SK-N-MC (cell line): ENCODE data around the gene SLC34A2.

Experiments
- DNase-seq: peaks from one replicate; pipeline ENCODE4 v3.0.0-alpha.2; 2011; ENCODE audit warnings: low read depth, low spot score
- H3K27ac ChIP-seq: fragments of 200-600 bp; sonication (generic); 2 replicates; pipeline ENCODE4 v1.5.1; 2016; ENCODE audit warnings: mixed run types
- H3K36me3 ChIP-seq: fragments of 200-600 bp; sonication (generic); 2 replicates; pipeline ENCODE4 v1.6.1; 2017; ENCODE audit warnings: antibody characterized with exemption, low read length, mixed read lengths; ENCODE audit not compliant: insufficient read depth
- H3K4me3 ChIP-seq: fragments of 200-600 bp; sonication (generic); 2 replicates; pipeline ENCODE4 v1.5.1; 2016
- H3K9ac ChIP-seq: fragments of 200-600 bp; sonication (generic); 2 replicates; pipeline ENCODE4 v1.8.0; 2017; ENCODE audit warnings: mixed run types, mixed read lengths; ENCODE audit not compliant: insufficient read length
- H3K9me3 ChIP-seq: fragments of 200-600 bp; sonication (generic); 2 replicates; pipeline ENCODE4 v1.6.1; 2017; ENCODE audit warnings: low read depth, mild to moderate bottlenecking, antibody characterized with exemption, low read length, moderate library complexity, mixed read lengths
- EZH2 ChIP-seq: fragments of 200-600 bp; sonication (generic); IDR thresholded peaks from one replicate; pipeline ENCODE4 v1.6.1; 2017; ENCODE audit warnings: antibody characterized with exemption
- FOXP2 ChIP-seq: optimal IDR thresholded peaks from 2 replicates; pipeline ENCODE3; 2011; ENCODE audit warnings: mild to moderate bottlenecking, moderate library complexity; ENCODE audit not compliant: insufficient read depth; ENCODE audit errors: extremely low read length, control extremely low read depth
- POLR2AphosphoS5 ChIP-seq: IDR thresholded peaks from 2 replicates; pipeline ENCODE4 v1.6.1; 2012; ENCODE audit warnings: mild to moderate bottlenecking, low read depth, low read length, borderline replicate concordance

The SLC34A2 gene

GRCh38 chr4:25632135-25632534, 23.5 kb upstream of the SLC34A2 start:
- DNase-seq, result no peak
- Histone ChIP-seq H3K27ac (no peak overlapping the region), H3K9ac (no peak overlapping the region), H3K9me3 (no peaks in the 10 kb centered on the region), H3K4me3 (no peak overlapping the region), H3K36me3 (no peaks in the 10 kb centered on the region)
- TF ChIP-seq EZH2 (no peak), POLR2AphosphoS5 (no peak)

- DNase-seq, result no peak
- no peaks in the 10 kb centered on the region for H3K9me3 ChIP-seq
- H3K4me3 ChIP-seq, result no peak overlapping the region
- no peak overlapping the region for H3K27ac ChIP-seq
- no peak overlapping the region for H3K9ac ChIP-seq
- TF ChIP-seq POLR2AphosphoS5 (no peak), EZH2 (no peak), FOXP2 (no peak)
- H3K36me3 ChIP-seq, result no peaks in the 10 kb centered on the region
Measured at GRCh38 chr4:25633541-25633940, 22.1 kb upstream of the SLC34A2 start.

- Histone ChIP-seq H3K4me3 (no peak overlapping the region), H3K27ac (no peak overlapping the region), H3K36me3 (no peaks in the 10 kb centered on the region), H3K9ac (no peak overlapping the region), H3K9me3 (no peaks in the 10 kb centered on the region)
- no peak for DNase-seq
- no peak for TF ChIP-seq EZH2
- TF ChIP-seq FOXP2, result no peak
- no peak for TF ChIP-seq POLR2AphosphoS5
Measured at GRCh38 chr4:25635501-25635900, 20.1 kb upstream of the SLC34A2 start.

- DNase-seq, result no peak
- Histone ChIP-seq H3K27ac (no peak overlapping the region), H3K9ac (no peak overlapping the region), H3K9me3 (no peaks in the 10 kb centered on the region), H3K36me3 (no peaks in the 10 kb centered on the region), H3K4me3 (no peak overlapping the region)
- TF ChIP-seq FOXP2 (no peak), EZH2 (no peak)
Measured at GRCh38 chr4:25637581-25638220, 17.9 kb upstream of the SLC34A2 start.

- Histone ChIP-seq H3K4me3 (no peak overlapping the region), H3K9ac (no peak overlapping the region), H3K27ac (no peak overlapping the region), H3K9me3 (no peaks in the 10 kb centered on the region), H3K36me3 (no peaks in the 10 kb centered on the region)
- no peak for DNase-seq
- TF ChIP-seq FOXP2 (no peak), POLR2AphosphoS5 (no peak), EZH2 (no peak)
Measured at GRCh38 chr4:25638221-25638601, 17.4 kb upstream of the SLC34A2 start.

GRCh38 chr4:25638806-25639205, 16.8 kb upstream of the SLC34A2 start:
- H3K9me3 ChIP-seq, result no peaks in the 10 kb centered on the region
- no peak for DNase-seq
- no peak overlapping the region for H3K9ac ChIP-seq
- H3K27ac ChIP-seq, result no peak overlapping the region
- no peaks in the 10 kb centered on the region for H3K36me3 ChIP-seq
- TF ChIP-seq FOXP2, result no peak
- TF ChIP-seq EZH2, result no peak
- no peak for TF ChIP-seq POLR2AphosphoS5
- no peak overlapping the region for H3K4me3 ChIP-seq

GRCh38 chr4:25650311-25650710, 5.3 kb upstream of the SLC34A2 start:
- no peak for DNase-seq
- TF ChIP-seq FOXP2, result no peak
- TF ChIP-seq POLR2AphosphoS5, result no peak
- TF ChIP-seq EZH2, result no peak
- H3K36me3 ChIP-seq, result no peaks in the 10 kb centered on the region
- H3K9ac ChIP-seq, result no peak overlapping the region
- H3K4me3 ChIP-seq, result no peak overlapping the region
- no peak overlapping the region for H3K27ac ChIP-seq
- no peaks in the 10 kb centered on the region for H3K9me3 ChIP-seq

- Histone ChIP-seq H3K4me3 (no peak overlapping the region), H3K9me3 (no peaks in the 10 kb centered on the region), H3K36me3 (no peaks in the 10 kb centered on the region), H3K27ac (no peak overlapping the region), H3K9ac (no peak overlapping the region)
- no peak for DNase-seq
- TF ChIP-seq FOXP2, result no peak
- no peak for TF ChIP-seq EZH2
- no peak for TF ChIP-seq POLR2AphosphoS5
Measured at GRCh38 chr4:25651682-25652081, 4.0 kb upstream of the SLC34A2 start.

- H3K27ac ChIP-seq, result no peak overlapping the region
Measured at GRCh38 chr4:25654031-25654970, 1.4 kb upstream of the SLC34A2 start.

More at GRCh38 chr4:25654031-25654970, 1.4 kb upstream of the SLC34A2 start:
- TF ChIP-seq POLR2AphosphoS5, result no peak
- no peak for TF ChIP-seq EZH2
- TF ChIP-seq FOXP2, result no peak
- no peak overlapping the region for H3K9ac ChIP-seq
- H3K9me3 ChIP-seq, result no peaks in the 10 kb centered on the region
- no peaks in the 10 kb centered on the region for H3K36me3 ChIP-seq
- DNase-seq, result no peak
- no peak overlapping the region for H3K4me3 ChIP-seq
